ENCODE data around the gene CDC42SE2. TPM values are rescaled to one million over a fixed set of nuclear protein-coding genes. Genes with fewer than 3 reads are reported as not detected.
A peak's percentile ranks its signal among the peaks of the same experiment; 100 is the strongest.
"Not testable (repeated sequence)": the region's sequence is repeated elsewhere in the genome, so short reads cannot be mapped to it uniquely, and the experiment has no call there.

The CDC42SE2 gene
- total and polyA plus RNA-seq, 8 donors = 28.1 to 37.5 (median 33.4) TPM

- H3K4me1 ChIP-seq = peaks cover 11 to 31% of the 10 kb centered on the region in 2 donors
- TF ChIP-seq CTCF (IDR thresholded peaks at IDR 0.05) = no peak
- H3K9me3 ChIP-seq = no peaks in the 10 kb centered on the region
- H3K27me3 ChIP-seq = no peaks in the 10 kb centered on the region
- intact Hi-C loops (cut with DNase I) = no loop called here
- H3K27ac ChIP-seq = no peak overlapping the region
- no peak overlapping the region for H3K4me3 ChIP-seq
- DNase-seq (peak in 2 of 4 donors; percentile 12 to 38), ATAC-seq (no peak)
- H3K36me3 ChIP-seq = no peaks in the 10 kb centered on the region
Measured at GRCh38 chr5:131324303-131324702, 60.5 kb downstream of the CDC42SE2 start.

- Histone ChIP-seq H3K4me3 (no peak overlapping the region), H3K4me1 (peaks cover 7 to 16% of the 10 kb centered on the region in 2 donors), H3K27ac (peak overlapping the region in 1 of 2 donors; percentile 53), H3K9me3 (no peaks in the 10 kb centered on the region), H3K27me3 (no peaks in the 10 kb centered on the region), H3K36me3 (no peaks in the 10 kb centered on the region)
- ATAC-seq (peak; percentile 21), DNase-seq (no peak)
- TF ChIP-seq CTCF (IDR thresholded peaks at IDR 0.05) = no peak
- intact Hi-C loops (cut with DNase I) = no loop called here
Measured at GRCh38 chr5:131328536-131329285, 64.9 kb downstream of the CDC42SE2 start.

GRCh38 chr5:131329286-131329560, 65.4 kb downstream of the CDC42SE2 start:
- no peak for ATAC-seq
- no peak for TF ChIP-seq CTCF (IDR thresholded peaks at IDR 0.05)

GRCh38 chr5:131330031-131330430, 66.2 kb downstream of the CDC42SE2 start:
- H3K36me3 ChIP-seq = no peaks in the 10 kb centered on the region
- H3K27ac ChIP-seq = no peak overlapping the region
- ATAC-seq (no peak), DNase-seq (no peak)
- intact Hi-C loops (cut with DNase I) = no loop called here
- no peak for TF ChIP-seq CTCF (IDR thresholded peaks at IDR 0.05)
- H3K27me3 ChIP-seq = no peaks in the 10 kb centered on the region
- H3K4me1 ChIP-seq = peaks cover 0 to 9% of the 10 kb centered on the region in 2 donors
- H3K4me3 ChIP-seq = no peak overlapping the region
- H3K9me3 ChIP-seq = no peaks in the 10 kb centered on the region

More at GRCh38 chr5:131329286-131329560, 65.4 kb downstream of the CDC42SE2 start:
- Histone ChIP-seq H3K27ac (peak overlapping the region in 1 of 2 donors; percentile 53), H3K9me3 (no peaks in the 10 kb centered on the region), H3K4me3 (no peak overlapping the region), H3K36me3 (no peaks in the 10 kb centered on the region), H3K4me1 (peaks cover 3 to 11% of the 10 kb centered on the region in 2 donors), H3K27me3 (no peaks in the 10 kb centered on the region)
- no peak for DNase-seq
- intact Hi-C loops (cut with DNase I) = no loop called here

GRCh38 chr5:131335756-131336155, 71.9 kb downstream of the CDC42SE2 start:
- H3K27ac ChIP-seq; ATAC-seq; DNase-seq; intact Hi-C loops (cut with DNase I); H3K9me3 ChIP-seq; H3K27me3 ChIP-seq; H3K4me1 ChIP-seq; H3K4me3 ChIP-seq; H3K36me3 ChIP-seq: not testable (repeated sequence)

- H3K4me1 ChIP-seq; ATAC-seq; H3K9me3 ChIP-seq; DNase-seq; H3K27ac ChIP-seq; H3K27me3 ChIP-seq; intact Hi-C loops (cut with DNase I); H3K36me3 ChIP-seq; H3K4me3 ChIP-seq: not testable (repeated sequence)
Measured at GRCh38 chr5:131336801-131337200, 72.9 kb downstream of the CDC42SE2 start.

GRCh38 chr5:131337240-131338050, 73.6 kb downstream of the CDC42SE2 start:
- intact Hi-C loops (cut with DNase I); H3K9me3 ChIP-seq; ATAC-seq; H3K4me3 ChIP-seq; DNase-seq; H3K36me3 ChIP-seq; H3K27ac ChIP-seq; H3K27me3 ChIP-seq; H3K4me1 ChIP-seq: not testable (repeated sequence)

All from left lung (tissue), 10 donors.